GM23248 (cell line): Measurements from ENCODE around the gene CTBP2.

Experiments
- EZH2 ChIP-seq: fragments of 200-600 bp; sonication (generic); IDR thresholded peaks from 2 replicates; pipeline ENCODE4 v1.6.1; 2018; ENCODE audit warnings: antibody characterized with exemption, mild to moderate bottlenecking; ENCODE audit not compliant: insufficient read depth, poor library complexity, severe bottlenecking
- EZH2phosphoT487 ChIP-seq: fragments of 200-600 bp; sonication (generic); IDR thresholded peaks from 2 replicates; pipeline ENCODE4 v1.6.1; 2018; ENCODE audit warnings: antibody characterized with exemption, moderate library complexity, mild to moderate bottlenecking, low read depth; ENCODE audit not compliant: insufficient read depth

DNA sequence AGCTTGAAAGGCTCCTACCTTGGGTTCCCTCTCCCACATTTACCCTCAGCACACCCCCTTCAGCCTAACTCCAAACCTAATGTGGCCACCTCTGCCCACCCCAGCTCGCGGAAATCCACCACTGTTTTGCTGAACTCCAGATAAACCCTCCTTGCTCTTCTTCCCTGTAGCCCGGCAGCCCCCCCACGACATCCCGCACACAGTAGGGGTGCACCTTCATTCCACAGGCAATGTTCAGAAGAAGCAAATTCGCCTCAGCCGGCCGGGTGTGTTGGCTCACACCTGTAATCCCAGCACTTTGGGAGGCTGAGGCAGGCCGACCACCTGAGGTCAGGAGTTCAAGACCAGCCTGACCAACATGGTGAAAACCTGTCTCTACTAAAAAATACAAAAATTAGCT lies 17.4 kb downstream of the CTBP2 start:
- TF ChIP-seq EZH2 = no peak
- no peak for TF ChIP-seq EZH2phosphoT487
